ENCODE data around the gene RGS6. TPM values are rescaled to one million over a fixed set of nuclear protein-coding genes. Genes with fewer than 3 reads are reported as not detected.

Gene RGS6
- total RNA-seq, 2 donors from 2014 or later, result 1.4 to 4.7 TPM

- DNase-seq (ENCODE audit: low spot score) (no peak), ATAC-seq (ENCODE audit: insufficient number of reproducible peaks, low FRiP score, low read depth) (no peak)
- Histone ChIP-seq H3K27ac (no peak overlapping the region), H3K4me3 (no peak overlapping the region), H3K27me3 (replicated peaks; ENCODE audit: insufficient read depth) (no peaks in the 10 kb centered on the region), H3K4me1 (ENCODE audit: control insufficient read depth in 1 of 2, low read depth in 2 of 2) (no peaks in the 10 kb centered on the region), H3K36me3 (no peaks in the 10 kb centered on the region), H3K9me3 (no peaks in the 10 kb centered on the region)
- TF ChIP-seq CTCF (IDR thresholded peaks at IDR 0.05), result no peak
Observed at GRCh38 chr14:72261068-72261467, 328.8 kb downstream of the RGS6 start.

GRCh38 chr14:72262771-72263170, 330.5 kb downstream of the RGS6 start:
- no peak overlapping the region for H3K27ac ChIP-seq
- no peak for TF ChIP-seq CTCF (IDR thresholded peaks at IDR 0.05)
- H3K36me3 ChIP-seq, result no peaks in the 10 kb centered on the region
- H3K4me3 ChIP-seq, result no peak overlapping the region
- H3K27me3 ChIP-seq (replicated peaks; ENCODE audit: insufficient read depth), result no peaks in the 10 kb centered on the region
- DNase-seq (ENCODE audit: low spot score), result no peak
- no peak for ATAC-seq (ENCODE audit: insufficient number of reproducible peaks, low FRiP score, low read depth)
- no peaks in the 10 kb centered on the region for H3K4me1 ChIP-seq (ENCODE audit: control insufficient read depth in 1 of 2, low read depth in 2 of 2)
- no peaks in the 10 kb centered on the region for H3K9me3 ChIP-seq

- TF ChIP-seq CTCF (IDR thresholded peaks at IDR 0.05), result no peak
- Histone ChIP-seq H3K9me3 (no peaks in the 10 kb centered on the region), H3K27ac (no peak overlapping the region), H3K36me3 (no peaks in the 10 kb centered on the region), H3K27me3 (replicated peaks; ENCODE audit: insufficient read depth) (no peaks in the 10 kb centered on the region), H3K4me3 (no peak overlapping the region), H3K4me1 (ENCODE audit: control insufficient read depth in 1 of 2, low read depth in 2 of 2) (no peaks in the 10 kb centered on the region)
- ATAC-seq (ENCODE audit: insufficient number of reproducible peaks, low FRiP score, low read depth), result no peak
- DNase-seq (ENCODE audit: low spot score), result no peak
Observed at GRCh38 chr14:72264716-72265115, 332.5 kb downstream of the RGS6 start.

GRCh38 chr14:72270147-72270727, 338.0 kb downstream of the RGS6 start:
- Histone ChIP-seq H3K27me3 (replicated peaks; ENCODE audit: insufficient read depth) (no peaks in the 10 kb centered on the region), H3K9me3 (no peaks in the 10 kb centered on the region), H3K4me1 (ENCODE audit: control insufficient read depth in 1 of 2, low read depth in 2 of 2) (no peaks in the 10 kb centered on the region), H3K4me3 (no peak overlapping the region), H3K36me3 (no peaks in the 10 kb centered on the region), H3K27ac (no peak overlapping the region)
- no peak for ATAC-seq (ENCODE audit: insufficient number of reproducible peaks, low FRiP score, low read depth)
- DNase-seq (ENCODE audit: low spot score), result no peak
- no peak for TF ChIP-seq CTCF (IDR thresholded peaks at IDR 0.05)

GRCh38 chr14:72270749-72271148, 338.5 kb downstream of the RGS6 start:
- TF ChIP-seq CTCF (IDR thresholded peaks at IDR 0.05), result no peak
- H3K36me3 ChIP-seq, result no peaks in the 10 kb centered on the region
- no peaks in the 10 kb centered on the region for H3K4me1 ChIP-seq (ENCODE audit: control insufficient read depth in 1 of 2, low read depth in 2 of 2)
- ATAC-seq (ENCODE audit: insufficient number of reproducible peaks, low FRiP score, low read depth), result no peak
- no peak overlapping the region for H3K4me3 ChIP-seq
- no peaks in the 10 kb centered on the region for H3K27me3 ChIP-seq (replicated peaks; ENCODE audit: insufficient read depth)
- no peak for DNase-seq (ENCODE audit: low spot score)
- H3K9me3 ChIP-seq, result no peaks in the 10 kb centered on the region
- H3K27ac ChIP-seq, result no peak overlapping the region
